ENCODE measurements around the gene TK2. TPM values are rescaled to one million over a fixed set of nuclear protein-coding genes. Genes with fewer than 3 reads are reported as not detected.

TK2 gene
- total and polyA plus RNA-seq, 5 donors = 18.2 to 25.6 (median 24.4) TPM

- intact Hi-C loops (cut with DNase I) = loop anchor here in 1 of 4 donors (5.0 kb wide), 1 partner anchor 48 kb away; the partner anchor contains the start of gene CMTM3
- ATAC-seq = no peak
- no peaks in the 10 kb centered on the region for H3K4me1 ChIP-seq (ENCODE audit: control insufficient read depth, insufficient read depth, low read length)
- H3K9me3 ChIP-seq (ENCODE audit: control insufficient read depth, low read length) = no peaks in the 10 kb centered on the region
- DNase-seq = no peak
- WGBS = 91% methylated on average over 6 of the region's 6 CpGs
- H3K27me3 ChIP-seq (ENCODE audit: control insufficient read depth, insufficient read depth) = no peaks in the 10 kb centered on the region
- H3K4me3 ChIP-seq (ENCODE audit: low read length) = no peak overlapping the region
- no peak overlapping the region for H3K27ac ChIP-seq (ENCODE audit: low read length)
Measured at GRCh38 chr16:66554495-66554894, 4.6 kb upstream of the TK2 start.

- intact Hi-C loops (cut with DNase I) = loop anchor here in 1 of 4 donors (5.0 kb wide), 1 partner anchor 48 kb away; the partner anchor contains the start of gene CMTM3
- WGBS = 86% methylated on average over 3 of the region's 3 CpGs
- H3K4me1 ChIP-seq (ENCODE audit: control insufficient read depth, insufficient read depth, low read length) = no peaks in the 10 kb centered on the region
- H3K27me3 ChIP-seq (ENCODE audit: control insufficient read depth, insufficient read depth) = no peaks in the 10 kb centered on the region
- ATAC-seq (no peak), DNase-seq (no peak)
- H3K9me3 ChIP-seq (ENCODE audit: control insufficient read depth, low read length) = no peaks in the 10 kb centered on the region
- H3K27ac ChIP-seq (ENCODE audit: low read length) = no peak overlapping the region
- H3K4me3 ChIP-seq (ENCODE audit: low read length) = no peak overlapping the region
Measured at GRCh38 chr16:66554021-66554420, 4.1 kb upstream of the TK2 start.

- 34% methylated on average over 8 of the region's 8 CpGs for WGBS
- Histone ChIP-seq H3K4me3 (ENCODE audit: low read length) (peak overlapping the region; percentile 70), H3K4me1 (ENCODE audit: control insufficient read depth, insufficient read depth, low read length) (peaks cover 3% of the 10 kb centered on the region), H3K27ac (ENCODE audit: low read length) (no peak overlapping the region), H3K27me3 (ENCODE audit: control insufficient read depth, insufficient read depth) (no peaks in the 10 kb centered on the region), H3K9me3 (ENCODE audit: control insufficient read depth, low read length) (no peaks in the 10 kb centered on the region)
- DNase-seq = no peak
- intact Hi-C loops (cut with DNase I) = loop anchor here in 1 of 4 donors (5.0 kb wide), 1 partner anchor 49 kb away; the partner anchor contains the start of gene CMTM3
- ATAC-seq = no peak
Measured at GRCh38 chr16:66553223-66553622, 3.3 kb upstream of the TK2 start.

- ATAC-seq (peak; percentile 89 to 90), DNase-seq (peak; percentile 89 to 96 (median 96))
- H3K4me1 ChIP-seq (ENCODE audit: control insufficient read depth, insufficient read depth, low read length) = peaks cover 6% of the 10 kb centered on the region
- H3K27ac ChIP-seq (ENCODE audit: low read length) = peak within 1 kb of the TSS; percentile 100
- intact Hi-C loops (cut with DNase I) = loop anchor here in 1 of 4 donors (5.0 kb wide), 1 partner anchor 50 kb away; the partner anchor contains the start of gene CMTM3
- WGBS = 7% methylated on average over 63 of the region's 63 CpGs
- peak within 1 kb of the TSS; percentile 70 for H3K4me3 ChIP-seq (ENCODE audit: low read length)
- no peaks in the 10 kb centered on the region for H3K27me3 ChIP-seq (ENCODE audit: control insufficient read depth, insufficient read depth)
- H3K9me3 ChIP-seq (ENCODE audit: control insufficient read depth, low read length) = no peaks in the 10 kb centered on the region
Measured at GRCh38 chr16:66552286-66553177, 2.6 kb upstream of the TK2 start, which contains the start of gene CKLF. Gene CKLF (plus strand): TSS chr16:66552576. CDS start chr16:66552716, 140 bp downstream.

GRCh38 chr16:66551788-66552285, 1.9 kb upstream of the TK2 start:
- H3K27ac ChIP-seq (ENCODE audit: low read length) = peak overlapping the region; percentile 100
- WGBS = 32% methylated on average over 8 of the region's 8 CpGs
- H3K27me3 ChIP-seq (ENCODE audit: control insufficient read depth, insufficient read depth) = no peaks in the 10 kb centered on the region
- DNase-seq = no peak
- no peaks in the 10 kb centered on the region for H3K9me3 ChIP-seq (ENCODE audit: control insufficient read depth, low read length)
- peaks cover 6% of the 10 kb centered on the region for H3K4me1 ChIP-seq (ENCODE audit: control insufficient read depth, insufficient read depth, low read length)
- peak in 1 of 2 donors; percentile 0 for ATAC-seq
- intact Hi-C loops (cut with DNase I) = loop anchor here in 1 of 4 donors (5.0 kb wide), 1 partner anchor 50 kb away; the partner anchor contains the start of gene CMTM3
- peak overlapping the region; percentile 70 for H3K4me3 ChIP-seq (ENCODE audit: low read length)

- Histone ChIP-seq H3K9me3 (ENCODE audit: control insufficient read depth, low read length) (no peaks in the 10 kb centered on the region), H3K27ac (ENCODE audit: low read length) (peak overlapping the region; percentile 100), H3K4me1 (ENCODE audit: control insufficient read depth, insufficient read depth, low read length) (peaks cover 6% of the 10 kb centered on the region), H3K4me3 (ENCODE audit: low read length) (no peak overlapping the region), H3K27me3 (ENCODE audit: control insufficient read depth, insufficient read depth) (no peaks in the 10 kb centered on the region)
- intact Hi-C loops (cut with DNase I) = loop anchor here in 1 of 4 donors (5.0 kb wide), 1 partner anchor 51 kb away; the partner anchor contains the start of gene CMTM3
- 30% methylated on average over 6 of the region's 6 CpGs for WGBS
- peak in 1 of 3 donors; percentile 56 for DNase-seq
- no peak for ATAC-seq
Measured at GRCh38 chr16:66551348-66551759, 1.4 kb upstream of the TK2 start.

GRCh38 chr16:66548868-66549267, 1.1 kb downstream of the TK2 start:
- peak overlapping the region; percentile 98 for H3K27ac ChIP-seq (ENCODE audit: low read length)
- H3K4me1 ChIP-seq (ENCODE audit: control insufficient read depth, insufficient read depth, low read length) = peaks cover 6% of the 10 kb centered on the region
- ATAC-seq = no peak
- no peaks in the 10 kb centered on the region for H3K27me3 ChIP-seq (ENCODE audit: control insufficient read depth, insufficient read depth)
- intact Hi-C loops (cut with DNase I) = no loop called here
- DNase-seq = no peak
- peak overlapping the region; percentile 96 for H3K4me3 ChIP-seq (ENCODE audit: low read length)
- 38% methylated on average over 9 of the region's 9 CpGs for WGBS
- no peaks in the 10 kb centered on the region for H3K9me3 ChIP-seq (ENCODE audit: control insufficient read depth, low read length)

- intact Hi-C loops (cut with DNase I) = no loop called here
- H3K27ac ChIP-seq (ENCODE audit: low read length) = peak overlapping the region; percentile 25
- WGBS = 81% methylated on average over 4 of the region's 4 CpGs
- peaks cover 9% of the 10 kb centered on the region for H3K4me1 ChIP-seq (ENCODE audit: control insufficient read depth, insufficient read depth, low read length)
- H3K9me3 ChIP-seq (ENCODE audit: control insufficient read depth, low read length) = no peaks in the 10 kb centered on the region
- DNase-seq (no peak), ATAC-seq (no peak)
- no peaks in the 10 kb centered on the region for H3K27me3 ChIP-seq (ENCODE audit: control insufficient read depth, insufficient read depth)
- no peak overlapping the region for H3K4me3 ChIP-seq (ENCODE audit: low read length)
Measured at GRCh38 chr16:66548068-66548467, 1.9 kb downstream of the TK2 start.

GRCh38 chr16:66547101-66547989, 2.6 kb downstream of the TK2 start:
- Histone ChIP-seq H3K4me3 (ENCODE audit: low read length) (no peak overlapping the region), H3K27me3 (ENCODE audit: control insufficient read depth, insufficient read depth) (no peaks in the 10 kb centered on the region), H3K9me3 (ENCODE audit: control insufficient read depth, low read length) (no peaks in the 10 kb centered on the region), H3K4me1 (ENCODE audit: control insufficient read depth, insufficient read depth, low read length) (peaks cover 9% of the 10 kb centered on the region), H3K27ac (ENCODE audit: low read length) (peak overlapping the region; percentile 25)
- 92% methylated on average over 5 of the region's 5 CpGs for WGBS
- ATAC-seq = no peak
- DNase-seq = no peak
- intact Hi-C loops (cut with DNase I) = no loop called here

- Histone ChIP-seq H3K9me3 (ENCODE audit: control insufficient read depth, low read length) (no peaks in the 10 kb centered on the region), H3K4me3 (ENCODE audit: low read length) (no peak overlapping the region), H3K27ac (ENCODE audit: low read length) (no peak overlapping the region), H3K4me1 (ENCODE audit: control insufficient read depth, insufficient read depth, low read length) (peaks cover 12% of the 10 kb centered on the region), H3K27me3 (ENCODE audit: control insufficient read depth, insufficient read depth) (no peaks in the 10 kb centered on the region)
- intact Hi-C loops (cut with DNase I) = no loop called here
- ATAC-seq = no peak
- WGBS = 51% methylated on average over 7 of the region's 7 CpGs
- no peak for DNase-seq
Measured at GRCh38 chr16:66544016-66544757, 5.7 kb downstream of the TK2 start.

All from right cardiac atrium (tissue), 5 donors.